Measurements from ENCODE around the gene ADGRL3.

DNA sequence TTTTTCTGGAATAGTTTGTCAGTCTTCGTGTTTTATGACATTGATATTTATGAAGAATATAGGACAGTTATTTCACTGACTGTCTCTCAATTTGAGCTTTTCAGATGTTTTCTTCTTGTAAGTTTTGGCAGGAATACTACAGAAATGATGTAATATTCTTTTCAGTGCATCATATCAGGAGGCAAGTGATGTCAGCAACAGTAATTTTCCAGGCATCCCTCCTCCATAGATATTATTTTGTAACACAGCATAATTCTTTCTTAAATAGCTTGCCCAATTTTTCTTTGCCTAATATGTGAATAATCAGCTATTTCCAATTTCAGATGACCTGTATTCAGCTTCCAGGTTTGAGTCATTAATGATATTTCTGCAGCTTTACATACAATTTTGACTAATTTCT lies 211.1 kb downstream of the ADGRL3 start:
- TF ChIP-seq, protein P1, sequence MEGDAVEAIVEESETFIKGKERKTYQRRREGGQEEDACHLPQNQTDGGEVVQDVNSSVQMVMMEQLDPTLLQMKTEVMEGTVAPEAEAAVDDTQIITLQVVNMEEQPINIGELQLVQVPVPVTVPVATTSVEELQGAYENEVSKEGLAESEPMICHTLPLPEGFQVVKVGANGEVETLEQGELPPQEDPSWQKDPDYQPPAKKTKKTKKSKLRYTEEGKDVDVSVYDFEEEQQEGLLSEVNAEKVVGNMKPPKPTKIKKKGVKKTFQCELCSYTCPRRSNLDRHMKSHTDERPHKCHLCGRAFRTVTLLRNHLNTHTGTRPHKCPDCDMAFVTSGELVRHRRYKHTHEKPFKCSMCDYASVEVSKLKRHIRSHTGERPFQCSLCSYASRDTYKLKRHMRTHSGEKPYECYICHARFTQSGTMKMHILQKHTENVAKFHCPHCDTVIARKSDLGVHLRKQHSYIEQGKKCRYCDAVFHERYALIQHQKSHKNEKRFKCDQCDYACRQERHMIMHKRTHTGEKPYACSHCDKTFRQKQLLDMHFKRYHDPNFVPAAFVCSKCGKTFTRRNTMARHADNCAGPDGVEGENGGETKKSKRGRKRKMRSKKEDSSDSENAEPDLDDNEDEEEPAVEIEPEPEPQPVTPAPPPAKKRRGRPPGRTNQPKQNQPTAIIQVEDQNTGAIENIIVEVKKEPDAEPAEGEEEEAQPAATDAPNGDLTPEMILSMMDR (IDR thresholded peaks at IDR 0.05; ENCODE audit: low read depth, low read length, missing input control), result no peak
- TF ChIP-seq TAF1 (conservative IDR thresholded peaks at IDR 0.05), result no peak
- TF ChIP-seq GABPA (IDR thresholded peaks at IDR 0.05 in 1 of 2, conservative IDR thresholded peaks at IDR 0.05 in 1 of 2), result no peak
- no peak for TF ChIP-seq YY1 (IDR thresholded peaks at IDR 0.05)
- no peak for TF ChIP-seq JUND (IDR thresholded peaks at IDR 0.05)
- TF ChIP-seq RAD21 (IDR thresholded peaks at IDR 0.05), result no peak
- TF ChIP-seq, protein P2, sequence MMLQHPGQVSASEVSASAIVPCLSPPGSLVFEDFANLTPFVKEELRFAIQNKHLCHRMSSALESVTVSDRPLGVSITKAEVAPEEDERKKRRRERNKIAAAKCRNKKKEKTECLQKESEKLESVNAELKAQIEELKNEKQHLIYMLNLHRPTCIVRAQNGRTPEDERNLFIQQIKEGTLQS (IDR thresholded peaks at IDR 0.05), result no peak
- TF ChIP-seq, protein P3, sequence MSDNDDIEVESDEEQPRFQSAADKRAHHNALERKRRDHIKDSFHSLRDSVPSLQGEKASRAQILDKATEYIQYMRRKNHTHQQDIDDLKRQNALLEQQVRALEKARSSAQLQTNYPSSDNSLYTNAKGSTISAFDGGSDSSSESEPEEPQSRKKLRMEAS (IDR thresholded peaks at IDR 0.05), result no peak
- no peak for TF ChIP-seq NR2F2 (IDR thresholded peaks at IDR 0.05)
- TF ChIP-seq, protein P4, sequence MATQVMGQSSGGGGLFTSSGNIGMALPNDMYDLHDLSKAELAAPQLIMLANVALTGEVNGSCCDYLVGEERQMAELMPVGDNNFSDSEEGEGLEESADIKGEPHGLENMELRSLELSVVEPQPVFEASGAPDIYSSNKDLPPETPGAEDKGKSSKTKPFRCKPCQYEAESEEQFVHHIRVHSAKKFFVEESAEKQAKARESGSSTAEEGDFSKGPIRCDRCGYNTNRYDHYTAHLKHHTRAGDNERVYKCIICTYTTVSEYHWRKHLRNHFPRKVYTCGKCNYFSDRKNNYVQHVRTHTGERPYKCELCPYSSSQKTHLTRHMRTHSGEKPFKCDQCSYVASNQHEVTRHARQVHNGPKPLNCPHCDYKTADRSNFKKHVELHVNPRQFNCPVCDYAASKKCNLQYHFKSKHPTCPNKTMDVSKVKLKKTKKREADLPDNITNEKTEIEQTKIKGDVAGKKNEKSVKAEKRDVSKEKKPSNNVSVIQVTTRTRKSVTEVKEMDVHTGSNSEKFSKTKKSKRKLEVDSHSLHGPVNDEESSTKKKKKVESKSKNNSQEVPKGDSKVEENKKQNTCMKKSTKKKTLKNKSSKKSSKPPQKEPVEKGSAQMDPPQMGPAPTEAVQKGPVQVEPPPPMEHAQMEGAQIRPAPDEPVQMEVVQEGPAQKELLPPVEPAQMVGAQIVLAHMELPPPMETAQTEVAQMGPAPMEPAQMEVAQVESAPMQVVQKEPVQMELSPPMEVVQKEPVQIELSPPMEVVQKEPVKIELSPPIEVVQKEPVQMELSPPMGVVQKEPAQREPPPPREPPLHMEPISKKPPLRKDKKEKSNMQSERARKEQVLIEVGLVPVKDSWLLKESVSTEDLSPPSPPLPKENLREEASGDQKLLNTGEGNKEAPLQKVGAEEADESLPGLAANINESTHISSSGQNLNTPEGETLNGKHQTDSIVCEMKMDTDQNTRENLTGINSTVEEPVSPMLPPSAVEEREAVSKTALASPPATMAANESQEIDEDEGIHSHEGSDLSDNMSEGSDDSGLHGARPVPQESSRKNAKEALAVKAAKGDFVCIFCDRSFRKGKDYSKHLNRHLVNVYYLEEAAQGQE (IDR thresholded peaks at IDR 0.05), result no peak
- no peak for TF ChIP-seq FOXA1 (IDR thresholded peaks at IDR 0.05)
- TF ChIP-seq, protein P5, sequence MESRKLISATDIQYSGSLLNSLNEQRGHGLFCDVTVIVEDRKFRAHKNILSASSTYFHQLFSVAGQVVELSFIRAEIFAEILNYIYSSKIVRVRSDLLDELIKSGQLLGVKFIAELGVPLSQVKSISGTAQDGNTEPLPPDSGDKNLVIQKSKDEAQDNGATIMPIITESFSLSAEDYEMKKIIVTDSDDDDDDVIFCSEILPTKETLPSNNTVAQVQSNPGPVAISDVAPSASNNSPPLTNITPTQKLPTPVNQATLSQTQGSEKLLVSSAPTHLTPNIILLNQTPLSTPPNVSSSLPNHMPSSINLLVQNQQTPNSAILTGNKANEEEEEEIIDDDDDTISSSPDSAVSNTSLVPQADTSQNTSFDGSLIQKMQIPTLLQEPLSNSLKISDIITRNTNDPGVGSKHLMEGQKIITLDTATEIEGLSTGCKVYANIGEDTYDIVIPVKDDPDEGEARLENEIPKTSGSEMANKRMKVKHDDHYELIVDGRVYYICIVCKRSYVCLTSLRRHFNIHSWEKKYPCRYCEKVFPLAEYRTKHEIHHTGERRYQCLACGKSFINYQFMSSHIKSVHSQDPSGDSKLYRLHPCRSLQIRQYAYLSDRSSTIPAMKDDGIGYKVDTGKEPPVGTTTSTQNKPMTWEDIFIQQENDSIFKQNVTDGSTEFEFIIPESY (IDR thresholded peaks at IDR 0.05), result no peak
- TF ChIP-seq RXRA (IDR thresholded peaks at IDR 0.05), result no peak

Data from liver (tissue), 3 donors.